Measurements from ENCODE around the gene PTPA.

PTPA gene

DNA sequence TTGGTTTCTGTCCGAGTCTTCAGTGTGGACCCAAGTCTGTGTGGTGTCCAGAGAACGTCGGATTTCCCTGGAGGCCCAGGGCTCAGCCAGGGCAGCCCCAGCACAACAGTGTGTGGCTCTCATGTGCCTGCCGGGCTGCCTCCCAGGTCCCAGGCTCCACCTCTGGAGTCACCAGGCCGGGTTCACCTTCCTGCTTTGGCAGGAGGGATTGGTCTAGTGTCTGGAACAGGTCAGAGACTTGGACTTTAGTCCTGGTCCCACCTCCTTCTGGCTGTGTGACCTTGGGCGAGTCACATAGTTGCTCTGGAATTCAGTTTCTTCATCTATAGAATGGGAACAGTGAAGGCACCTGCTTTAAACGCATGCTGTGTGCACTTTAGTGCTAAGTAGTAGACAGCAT, 27.1 kb upstream of the PTPA start:
- DNase-seq: no peak

GRCh38 chr9:129089246-129089645, 22.0 kb upstream of the PTPA start:
- no peak for DNase-seq

GRCh38 chr9:129093602-129094386, 17.4 kb upstream of the PTPA start:
- no peak for DNase-seq

GRCh38 chr9:129094387-129095169, 16.6 kb upstream of the PTPA start:
- no peak for DNase-seq

GRCh38 chr9:129095170-129095667, 16.0 kb upstream of the PTPA start:
- no peak for DNase-seq

DNA sequence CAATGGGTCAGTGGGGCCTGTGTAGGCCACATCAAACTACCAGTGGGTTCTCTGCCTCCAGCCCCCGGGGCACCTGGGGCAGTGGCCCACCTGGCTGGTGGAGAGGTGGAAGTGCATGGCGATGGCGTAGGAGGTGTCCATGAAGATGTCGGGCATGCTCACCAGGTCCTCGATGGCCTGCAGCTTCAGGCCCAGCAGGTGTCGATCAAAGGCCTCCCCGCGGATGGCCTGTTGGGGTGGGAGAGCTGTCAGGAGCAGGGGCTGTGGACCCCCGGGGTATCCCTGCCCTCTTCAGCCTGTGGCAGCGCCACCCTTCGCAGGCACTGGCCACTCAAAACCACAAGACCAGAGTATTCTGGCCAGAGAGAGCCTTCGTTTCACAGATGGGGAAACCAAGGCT, 15.3 kb upstream of the PTPA start:
- no peak for DNase-seq

GRCh38 chr9:129097671-129098306, 13.4 kb upstream of the PTPA start:
- DNase-seq: no peak

GRCh38 chr9:129098328-129098727, 12.9 kb upstream of the PTPA start:
- DNase-seq: no peak

GRCh38 chr9:129100383-129101169, 10.6 kb upstream of the PTPA start:
- DNase-seq: no peak

GRCh38 chr9:129101279-129101678, 9.9 kb upstream of the PTPA start:
- no peak for DNase-seq

DNA sequence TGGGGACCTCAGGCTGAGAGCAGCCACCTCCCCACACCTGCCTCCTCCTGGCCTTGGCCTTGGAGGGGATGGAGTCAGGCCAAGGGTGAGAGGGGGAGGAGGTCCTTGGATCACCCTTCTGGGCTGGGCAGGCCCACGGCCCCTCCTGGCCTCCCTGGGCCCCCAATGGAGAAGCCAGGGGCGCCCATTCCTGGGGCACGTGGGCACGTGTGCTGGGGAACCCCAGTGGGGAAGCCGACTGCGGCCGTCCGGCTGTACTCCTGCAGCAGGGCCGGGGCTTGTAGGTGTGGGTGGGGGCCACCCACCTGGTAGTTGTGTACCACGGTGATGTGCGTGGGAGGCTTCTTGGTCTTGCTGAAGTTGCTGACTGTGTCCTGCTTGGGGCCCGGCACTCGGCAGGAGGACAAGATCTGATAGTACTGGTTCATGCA, 9.1 kb upstream of the PTPA start:
- DNase-seq: no peak

- peak; percentile 6 for DNase-seq
Measured at GRCh38 chr9:129102791-129103594, 8.2 kb upstream of the PTPA start.

GRCh38 chr9:129103595-129103965, 7.6 kb upstream of the PTPA start:
- DNase-seq: no peak

DNA sequence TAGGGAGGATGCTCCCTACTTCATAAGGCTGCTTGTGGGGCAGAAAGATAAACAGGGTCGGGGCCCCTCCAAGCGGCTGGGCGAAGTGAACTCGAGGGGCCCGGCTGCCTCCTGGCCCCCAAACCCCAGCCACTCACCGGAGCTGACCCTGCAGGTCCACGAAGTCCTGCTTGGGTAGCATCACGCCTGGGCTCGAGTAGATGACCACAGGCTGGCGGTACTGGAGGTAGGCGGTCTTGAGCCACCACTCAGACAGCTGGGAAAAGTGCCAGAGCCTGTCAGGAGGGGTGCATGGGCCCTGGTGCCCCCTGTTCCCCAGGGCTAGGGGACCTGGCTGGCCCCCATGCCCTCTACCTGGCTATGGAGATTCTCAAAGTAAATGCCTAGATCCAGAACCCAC, 7.2 kb upstream of the PTPA start:
- DNase-seq: no peak

DNA sequence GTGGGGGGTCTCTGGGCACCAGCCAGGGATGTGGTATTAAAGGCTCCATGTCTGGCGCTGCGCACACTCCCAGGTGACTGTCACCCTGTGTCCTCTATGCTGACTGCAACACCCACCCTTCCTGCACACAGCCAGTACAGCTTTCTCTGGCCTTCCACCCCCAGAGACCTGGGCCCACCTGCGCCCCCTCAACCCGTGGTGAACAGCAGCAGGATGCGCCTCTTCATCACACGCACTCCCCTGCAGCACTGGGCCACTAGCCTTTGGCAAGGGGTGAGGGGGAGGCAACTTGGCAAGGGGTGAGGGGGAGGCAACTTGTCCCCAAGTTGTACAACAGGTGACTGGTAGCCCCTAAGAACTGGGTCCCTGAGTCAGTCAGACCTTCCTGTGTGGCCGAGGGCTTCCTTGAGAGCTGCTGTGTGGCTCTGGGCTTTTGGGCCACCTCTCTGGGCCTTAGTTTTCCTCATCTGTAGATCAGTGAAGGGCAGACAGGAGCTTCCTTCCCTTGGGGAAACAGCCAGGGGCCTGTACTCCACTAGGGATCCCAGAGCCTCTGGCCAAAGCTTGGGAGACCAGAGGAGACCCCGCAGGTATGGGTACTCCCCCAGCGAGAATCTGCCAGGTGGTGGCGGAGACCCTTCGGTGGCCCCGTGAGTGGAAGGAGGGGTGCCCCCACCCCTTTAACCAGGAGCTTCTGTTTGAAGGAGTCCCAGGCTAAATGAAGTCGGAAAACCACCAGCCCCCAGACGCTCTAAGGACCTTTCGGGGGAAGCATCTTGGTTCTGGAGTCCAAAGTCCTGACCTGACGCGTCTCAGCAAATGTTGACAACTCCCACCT, 5.1 kb upstream of the PTPA start:
- DNase-seq: no peak

DNA sequence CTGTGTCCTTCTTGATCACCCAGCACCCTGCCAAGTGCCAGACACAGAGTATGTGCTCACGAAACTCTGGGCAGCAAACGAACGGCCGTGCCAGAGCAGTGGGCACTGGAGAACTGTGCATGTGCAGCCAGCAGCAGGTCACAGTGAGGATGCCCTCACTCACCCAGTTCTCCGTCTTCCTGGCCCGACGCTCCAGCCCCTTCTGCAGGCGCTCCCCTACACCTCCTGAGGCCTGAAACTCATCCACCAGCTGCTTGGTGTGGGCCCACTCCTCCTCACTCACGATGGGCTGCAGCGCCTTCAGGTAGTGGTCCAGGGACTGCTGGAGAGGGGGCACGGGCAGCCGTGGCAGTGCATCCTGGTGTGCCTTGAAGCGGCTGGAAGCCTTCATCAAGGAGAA, 3.6 kb upstream of the PTPA start:
- DNase-seq: no peak

DNA sequence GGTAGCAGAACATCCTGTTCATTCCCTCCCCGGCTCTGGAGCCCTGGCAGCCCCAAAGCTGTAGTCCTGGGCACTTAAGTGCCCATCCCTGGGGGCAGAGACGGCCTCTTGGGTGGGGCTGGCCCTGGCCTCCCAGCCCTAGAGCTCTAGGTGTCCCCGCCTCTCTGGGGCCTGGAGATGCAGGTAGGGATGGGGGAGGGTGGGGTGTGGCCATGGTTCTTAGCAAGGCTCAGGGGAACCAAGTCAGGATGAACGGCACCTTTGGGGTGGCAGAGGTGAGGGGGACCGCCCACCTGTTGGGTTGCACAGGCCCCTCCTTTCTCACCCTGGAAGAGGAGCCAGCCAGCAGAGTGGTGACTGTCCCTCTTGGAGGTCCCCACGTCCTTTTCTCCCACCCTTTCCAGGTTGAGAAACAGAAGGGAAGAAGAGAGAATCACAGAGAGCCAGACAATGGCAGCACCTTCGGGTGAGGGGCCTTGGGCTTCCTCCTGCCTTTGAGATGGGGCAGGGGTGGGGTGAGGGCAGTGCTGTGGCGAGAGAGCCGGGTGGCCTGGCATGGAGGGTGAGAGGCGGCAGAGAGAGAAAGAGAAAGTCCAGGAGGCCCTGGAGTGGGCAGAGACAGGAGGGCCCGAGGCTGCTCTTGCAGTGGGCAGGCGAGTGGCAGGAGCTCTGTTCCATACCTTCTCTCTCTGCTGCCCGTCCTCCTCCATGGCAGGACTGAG, 3.0 kb upstream of the PTPA start:
- no peak for DNase-seq

- DNase-seq: no peak
Measured at GRCh38 chr9:129108805-129109536, 2.2 kb upstream of the PTPA start.

- DNase-seq: no peak
Measured at GRCh38 chr9:129109537-129109903, 1.7 kb upstream of the PTPA start.
